WTC11 (cell line): ENCODE measurements around the gene TLR5. TPM values are rescaled to one million over a fixed set of nuclear protein-coding genes. Genes with fewer than 3 reads are reported as not detected.

Source experiments
- ATAC-seq: fragments of 200-7000 bp; cut with Tn5 transposase; 2 replicates; pipeline ENCODE4 v1.10.0; 2021; ENCODE audit warnings: mild to moderate bottlenecking, moderate library complexity
- CTCF ChIA-PET: fragments of 300-600 bp; sonication (Branson Sonifier 250); formaldehyde crosslinking; loops from one replicate; lab custom pipeline; 2021; ENCODE audit warnings: antibody characterized with exemption; lab: Charles Lee
- POLR2A ChIA-PET: fragments of 350-600 bp; sonication (Branson Sonifier 250); formaldehyde crosslinking; loops from one replicate; lab custom pipeline; 2021; ENCODE audit warnings: antibody characterized with exemption; lab: Charles Lee
- DNase-seq: peaks from one replicate; pipeline ENCODE4 v3.0.0; 2021; ENCODE audit warnings: low spot score
- H3K27ac Mint-ChIP-seq: 2 replicates; pipeline ENCODE4 v1.8.0; 2021; ENCODE audit warnings: mixed read lengths
- H3K27me3 Mint-ChIP-seq: 2 replicates; pipeline ENCODE4 v1.8.0; 2021; ENCODE audit warnings: low read depth, mild to moderate bottlenecking, moderate library complexity, mixed read lengths
- H3K36me3 Mint-ChIP-seq: 2 replicates; pipeline ENCODE4 v1.8.0; 2021; ENCODE audit warnings: mixed read lengths
- H3K4me1 Mint-ChIP-seq: 2 replicates; pipeline ENCODE4 v1.8.0; 2022; ENCODE audit warnings: mixed read lengths
- H3K4me3 Mint-ChIP-seq: 2 replicates; pipeline ENCODE4 v1.8.0; 2021; ENCODE audit warnings: mild to moderate bottlenecking, moderate library complexity, mixed read lengths
- H3K9me3 Mint-ChIP-seq: 2 replicates; pipeline ENCODE4 v1.8.0; 2021; ENCODE audit warnings: mixed read lengths
- ATF1 ChIP-seq: sonication (generic); formaldehyde crosslinking; IDR thresholded peaks from 2 replicates; pipeline ENCODE4 v1.8.1; 2023; ENCODE audit warnings: mild to moderate bottlenecking, moderate library complexity, missing genetic modification reagents
- ESRRA ChIP-seq: sonication (generic); formaldehyde crosslinking; IDR thresholded peaks from 2 replicates; pipeline ENCODE4 v1.8.1; 2022; ENCODE audit warnings: mild to moderate bottlenecking, missing genetic modification reagents, borderline replicate concordance
- GRHL2 ChIP-seq: fragments of 250-450 bp; sonication (Bioruptor Pico); IDR thresholded peaks from 2 replicates; pipeline ENCODE4 v1.8.0; 2022; ENCODE audit warnings: mild to moderate bottlenecking, moderate library complexity; ENCODE audit not compliant: insufficient replicate concordance, severe bottlenecking
- JUN ChIP-seq: sonication (generic); formaldehyde crosslinking; IDR thresholded peaks from 2 replicates; pipeline ENCODE4 v1.8.0; 2023; ENCODE audit warnings: mild to moderate bottlenecking, missing genetic modification reagents
- MYBL2 ChIP-seq: sonication (generic); formaldehyde crosslinking; IDR thresholded peaks from 2 replicates; pipeline ENCODE4 v1.8.1; 2023; ENCODE audit warnings: mild to moderate bottlenecking, moderate library complexity, missing genetic modification reagents
- NFYB ChIP-seq: sonication (generic); formaldehyde crosslinking; conservative IDR thresholded peaks from 2 replicates; pipeline ENCODE4 v1.8.0; 2022; ENCODE audit warnings: low read depth, missing genetic modification reagents
- SOX15 ChIP-seq: fragments of 250-450 bp; sonication (Bioruptor Pico); IDR thresholded peaks from 2 replicates; pipeline ENCODE4 v1.9.0; 2021; ENCODE audit warnings: mild to moderate bottlenecking
- TEAD4 ChIP-seq: sonication (generic); formaldehyde crosslinking; IDR thresholded peaks from 2 replicates; pipeline ENCODE4 v1.8.0; 2022; ENCODE audit warnings: mild to moderate bottlenecking, missing genetic modification reagents
- ZNF219 ChIP-seq: sonication (generic); formaldehyde crosslinking; IDR thresholded peaks from 2 replicates; pipeline ENCODE4 v1.8.0; 2023; ENCODE audit warnings: missing genetic modification reagents, mild to moderate bottlenecking, borderline replicate concordance
- total RNA-seq: library from RNA; stranded (reverse); gene quantifications from 3 replicates; pipeline ENCODE4 v1.2.3, GENCODE V29; 2021
- TF ChIP-seq, protein P1 (sequence below): sonication (generic); formaldehyde crosslinking; IDR thresholded peaks from 2 replicates; pipeline ENCODE4 v1.8.1; 2023; ENCODE audit warnings: mild to moderate bottlenecking, missing genetic modification reagents, borderline replicate concordance
- TF ChIP-seq, protein P2 (sequence below): sonication (generic); formaldehyde crosslinking; IDR thresholded peaks from 2 replicates; pipeline ENCODE4 v1.8.0; 2022; ENCODE audit warnings: mild to moderate bottlenecking, missing genetic modification reagents
- TF ChIP-seq, protein P3 (sequence below): sonication (generic); formaldehyde crosslinking; IDR thresholded peaks from 2 replicates; pipeline ENCODE4 v1.8.1; 2022; ENCODE audit warnings: mild to moderate bottlenecking, moderate library complexity, missing genetic modification reagents
- TF ChIP-seq, protein P4 (sequence below): sonication (generic); formaldehyde crosslinking; conservative IDR thresholded peaks from 2 replicates; pipeline ENCODE4 v1.8.1; 2022; ENCODE audit warnings: mild to moderate bottlenecking, missing genetic modification reagents
- TF ChIP-seq, protein P5 (sequence below): sonication (generic); formaldehyde crosslinking; IDR thresholded peaks from 2 replicates; pipeline ENCODE4 v1.8.0; 2022; ENCODE audit warnings: missing genetic modification reagents
- TF ChIP-seq, protein P6 (sequence below): sonication (generic); formaldehyde crosslinking; IDR thresholded peaks from 2 replicates; pipeline ENCODE4 v1.8.0; 2023; ENCODE audit warnings: missing genetic modification reagents, mild to moderate bottlenecking, borderline replicate concordance
- TF ChIP-seq, protein P7 (sequence below): sonication (generic); formaldehyde crosslinking; IDR thresholded peaks from 2 replicates; pipeline ENCODE4 v1.8.1; 2022; ENCODE audit warnings: low read depth, mild to moderate bottlenecking, moderate library complexity, missing genetic modification reagents, borderline replicate concordance
- TF ChIP-seq, protein P8 (sequence below): sonication (generic); formaldehyde crosslinking; IDR thresholded peaks from 2 replicates; pipeline ENCODE4 v1.8.1; 2022; ENCODE audit warnings: low read depth, missing genetic modification reagents, borderline replicate concordance

TLR5 gene
- total RNA-seq, 1 experiment from 2014 or later = 0.46 TPM

DNA sequence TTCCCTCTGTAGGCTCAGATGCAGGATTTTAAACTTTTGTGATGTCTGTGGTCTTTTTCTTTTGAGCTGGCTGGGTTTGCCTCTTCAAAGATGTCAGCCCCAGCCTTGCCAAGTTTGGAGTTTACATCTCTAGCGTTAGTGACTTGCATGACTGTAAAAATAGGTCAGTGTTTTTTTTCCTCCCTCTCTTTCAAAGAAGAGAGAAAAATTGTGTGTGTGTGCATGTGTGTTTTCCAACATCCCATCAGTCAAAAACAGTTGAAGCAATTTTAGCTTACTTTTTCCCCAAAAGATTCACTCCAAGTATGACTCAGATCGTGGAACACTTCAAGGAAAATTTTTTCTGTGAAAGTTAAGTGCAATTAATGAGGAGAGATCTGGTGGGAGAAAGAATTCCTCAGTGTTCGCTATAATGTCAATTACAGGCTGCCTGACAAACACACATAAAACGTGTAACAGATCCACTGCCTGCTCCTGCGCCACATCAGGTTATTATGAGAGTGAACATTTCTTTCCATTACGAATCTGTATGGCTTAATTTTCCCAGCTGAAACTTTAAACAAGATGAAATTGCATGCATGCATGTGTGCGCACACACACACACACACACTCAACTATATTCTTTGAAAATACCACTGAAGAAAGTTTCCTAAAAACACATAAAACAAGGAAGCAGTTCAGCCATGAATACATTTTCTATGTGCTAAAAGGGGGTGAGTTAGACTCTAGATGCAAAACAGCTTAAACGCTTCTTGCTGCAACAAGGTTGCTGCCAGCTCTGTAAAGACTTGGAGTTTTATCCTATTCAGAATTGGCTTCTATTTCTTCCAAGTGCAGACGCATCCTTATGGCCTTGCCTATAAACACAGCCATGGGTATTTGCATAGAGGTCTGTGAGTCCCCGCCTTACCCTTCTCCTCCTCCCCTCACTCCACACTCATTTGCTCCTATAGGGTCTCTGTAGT, 55.5 kb downstream of the TLR5 start (continued):
- TF ChIP-seq JUN (CRISPR knock-in tag) = no peak
- TF ChIP-seq, protein P1, sequence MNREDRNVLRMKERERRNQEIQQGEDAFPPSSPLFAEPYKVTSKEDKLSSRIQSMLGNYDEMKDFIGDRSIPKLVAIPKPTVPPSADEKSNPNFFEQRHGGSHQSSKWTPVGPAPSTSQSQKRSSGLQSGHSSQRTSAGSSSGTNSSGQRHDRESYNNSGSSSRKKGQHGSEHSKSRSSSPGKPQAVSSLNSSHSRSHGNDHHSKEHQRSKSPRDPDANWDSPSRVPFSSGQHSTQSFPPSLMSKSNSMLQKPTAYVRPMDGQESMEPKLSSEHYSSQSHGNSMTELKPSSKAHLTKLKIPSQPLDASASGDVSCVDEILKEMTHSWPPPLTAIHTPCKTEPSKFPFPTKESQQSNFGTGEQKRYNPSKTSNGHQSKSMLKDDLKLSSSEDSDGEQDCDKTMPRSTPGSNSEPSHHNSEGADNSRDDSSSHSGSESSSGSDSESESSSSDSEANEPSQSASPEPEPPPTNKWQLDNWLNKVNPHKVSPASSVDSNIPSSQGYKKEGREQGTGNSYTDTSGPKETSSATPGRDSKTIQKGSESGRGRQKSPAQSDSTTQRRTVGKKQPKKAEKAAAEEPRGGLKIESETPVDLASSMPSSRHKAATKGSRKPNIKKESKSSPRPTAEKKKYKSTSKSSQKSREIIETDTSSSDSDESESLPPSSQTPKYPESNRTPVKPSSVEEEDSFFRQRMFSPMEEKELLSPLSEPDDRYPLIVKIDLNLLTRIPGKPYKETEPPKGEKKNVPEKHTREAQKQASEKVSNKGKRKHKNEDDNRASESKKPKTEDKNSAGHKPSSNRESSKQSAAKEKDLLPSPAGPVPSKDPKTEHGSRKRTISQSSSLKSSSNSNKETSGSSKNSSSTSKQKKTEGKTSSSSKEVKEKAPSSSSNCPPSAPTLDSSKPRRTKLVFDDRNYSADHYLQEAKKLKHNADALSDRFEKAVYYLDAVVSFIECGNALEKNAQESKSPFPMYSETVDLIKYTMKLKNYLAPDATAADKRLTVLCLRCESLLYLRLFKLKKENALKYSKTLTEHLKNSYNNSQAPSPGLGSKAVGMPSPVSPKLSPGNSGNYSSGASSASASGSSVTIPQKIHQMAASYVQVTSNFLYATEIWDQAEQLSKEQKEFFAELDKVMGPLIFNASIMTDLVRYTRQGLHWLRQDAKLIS (CRISPR knock-in tag) = no peak
- TF ChIP-seq, protein P2, sequence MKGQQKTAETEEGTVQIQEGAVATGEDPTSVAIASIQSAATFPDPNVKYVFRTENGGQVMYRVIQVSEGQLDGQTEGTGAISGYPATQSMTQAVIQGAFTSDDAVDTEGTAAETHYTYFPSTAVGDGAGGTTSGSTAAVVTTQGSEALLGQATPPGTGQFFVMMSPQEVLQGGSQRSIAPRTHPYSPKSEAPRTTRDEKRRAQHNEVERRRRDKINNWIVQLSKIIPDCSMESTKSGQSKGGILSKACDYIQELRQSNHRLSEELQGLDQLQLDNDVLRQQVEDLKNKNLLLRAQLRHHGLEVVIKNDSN (CRISPR knock-in tag) = no peak

DNA sequence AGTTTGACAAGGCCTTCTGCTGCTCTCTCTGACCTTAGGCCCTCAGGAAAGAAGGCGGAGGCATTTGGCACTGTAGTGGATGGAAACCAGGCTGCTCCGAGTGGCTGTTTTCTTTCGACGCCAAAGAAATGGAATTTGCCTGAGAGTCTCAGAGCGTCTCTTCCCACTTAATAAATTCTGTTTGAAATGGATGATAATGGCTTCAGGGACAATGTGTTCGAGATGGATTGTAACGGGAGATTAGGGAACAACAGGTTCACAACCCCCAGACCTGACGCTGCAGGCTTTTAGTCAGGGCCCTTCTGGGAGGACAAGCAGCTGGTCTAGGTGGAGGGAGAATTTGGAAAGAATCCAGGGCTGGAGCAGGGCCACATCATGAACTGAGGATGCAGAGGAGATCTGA, 58.6 kb downstream of the TLR5 start:
- CTCF ChIA-PET = interaction anchor here (1.2 kb wide), 1 partner anchor 289 kb away, joined by 3 read pairs; no protein-coding TSS in a partner anchor
- Mint-ChIP-seq H3K27me3 (peaks cover 73% of the 10 kb centered on the region), H3K9me3 (no peaks in the 10 kb centered on the region), H3K36me3 (no peaks in the 10 kb centered on the region), H3K27ac (no peak overlapping the region), H3K4me1 (peaks cover 27% of the 10 kb centered on the region), H3K4me3 (no peak overlapping the region)
- POLR2A ChIA-PET = no interaction called here
- DNase-seq = no peak
- no peak for ATAC-seq
- TF ChIP-seq ZNF219 (CRISPR knock-in tag) = no peak
- TF ChIP-seq, protein P3, sequence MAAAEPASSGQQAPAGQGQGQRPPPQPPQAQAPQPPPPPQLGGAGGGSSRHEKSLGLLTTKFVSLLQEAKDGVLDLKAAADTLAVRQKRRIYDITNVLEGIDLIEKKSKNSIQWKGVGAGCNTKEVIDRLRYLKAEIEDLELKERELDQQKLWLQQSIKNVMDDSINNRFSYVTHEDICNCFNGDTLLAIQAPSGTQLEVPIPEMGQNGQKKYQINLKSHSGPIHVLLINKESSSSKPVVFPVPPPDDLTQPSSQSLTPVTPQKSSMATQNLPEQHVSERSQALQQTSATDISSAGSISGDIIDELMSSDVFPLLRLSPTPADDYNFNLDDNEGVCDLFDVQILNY = no peak
- TF ChIP-seq, protein P4, sequence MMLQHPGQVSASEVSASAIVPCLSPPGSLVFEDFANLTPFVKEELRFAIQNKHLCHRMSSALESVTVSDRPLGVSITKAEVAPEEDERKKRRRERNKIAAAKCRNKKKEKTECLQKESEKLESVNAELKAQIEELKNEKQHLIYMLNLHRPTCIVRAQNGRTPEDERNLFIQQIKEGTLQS (CRISPR knock-in tag) = no peak
- TF ChIP-seq MYBL2 (CRISPR knock-in tag) = no peak
- TF ChIP-seq GRHL2 = no peak
- TF ChIP-seq TEAD4 (CRISPR knock-in tag) = no peak
- TF ChIP-seq ATF1 (CRISPR knock-in tag) = no peak
- TF ChIP-seq, protein P5, sequence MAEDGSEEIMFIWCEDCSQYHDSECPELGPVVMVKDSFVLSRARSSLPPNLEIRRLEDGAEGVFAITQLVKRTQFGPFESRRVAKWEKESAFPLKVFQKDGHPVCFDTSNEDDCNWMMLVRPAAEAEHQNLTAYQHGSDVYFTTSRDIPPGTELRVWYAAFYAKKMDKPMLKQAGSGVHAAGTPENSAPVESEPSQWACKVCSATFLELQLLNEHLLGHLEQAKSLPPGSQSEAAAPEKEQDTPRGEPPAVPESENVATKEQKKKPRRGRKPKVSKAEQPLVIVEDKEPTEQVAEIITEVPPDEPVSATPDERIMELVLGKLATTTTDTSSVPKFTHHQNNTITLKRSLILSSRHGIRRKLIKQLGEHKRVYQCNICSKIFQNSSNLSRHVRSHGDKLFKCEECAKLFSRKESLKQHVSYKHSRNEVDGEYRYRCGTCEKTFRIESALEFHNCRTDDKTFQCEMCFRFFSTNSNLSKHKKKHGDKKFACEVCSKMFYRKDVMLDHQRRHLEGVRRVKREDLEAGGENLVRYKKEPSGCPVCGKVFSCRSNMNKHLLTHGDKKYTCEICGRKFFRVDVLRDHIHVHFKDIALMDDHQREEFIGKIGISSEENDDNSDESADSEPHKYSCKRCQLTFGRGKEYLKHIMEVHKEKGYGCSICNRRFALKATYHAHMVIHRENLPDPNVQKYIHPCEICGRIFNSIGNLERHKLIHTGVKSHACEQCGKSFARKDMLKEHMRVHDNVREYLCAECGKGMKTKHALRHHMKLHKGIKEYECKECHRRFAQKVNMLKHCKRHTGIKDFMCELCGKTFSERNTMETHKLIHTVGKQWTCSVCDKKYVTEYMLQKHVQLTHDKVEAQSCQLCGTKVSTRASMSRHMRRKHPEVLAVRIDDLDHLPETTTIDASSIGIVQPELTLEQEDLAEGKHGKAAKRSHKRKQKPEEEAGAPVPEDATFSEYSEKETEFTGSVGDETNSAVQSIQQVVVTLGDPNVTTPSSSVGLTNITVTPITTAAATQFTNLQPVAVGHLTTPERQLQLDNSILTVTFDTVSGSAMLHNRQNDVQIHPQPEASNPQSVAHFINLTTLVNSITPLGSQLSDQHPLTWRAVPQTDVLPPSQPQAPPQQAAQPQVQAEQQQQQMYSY (CRISPR knock-in tag) = no peak
- TF ChIP-seq SOX15 (CRISPR knock-in tag) = no peak
- TF ChIP-seq, protein P6, sequence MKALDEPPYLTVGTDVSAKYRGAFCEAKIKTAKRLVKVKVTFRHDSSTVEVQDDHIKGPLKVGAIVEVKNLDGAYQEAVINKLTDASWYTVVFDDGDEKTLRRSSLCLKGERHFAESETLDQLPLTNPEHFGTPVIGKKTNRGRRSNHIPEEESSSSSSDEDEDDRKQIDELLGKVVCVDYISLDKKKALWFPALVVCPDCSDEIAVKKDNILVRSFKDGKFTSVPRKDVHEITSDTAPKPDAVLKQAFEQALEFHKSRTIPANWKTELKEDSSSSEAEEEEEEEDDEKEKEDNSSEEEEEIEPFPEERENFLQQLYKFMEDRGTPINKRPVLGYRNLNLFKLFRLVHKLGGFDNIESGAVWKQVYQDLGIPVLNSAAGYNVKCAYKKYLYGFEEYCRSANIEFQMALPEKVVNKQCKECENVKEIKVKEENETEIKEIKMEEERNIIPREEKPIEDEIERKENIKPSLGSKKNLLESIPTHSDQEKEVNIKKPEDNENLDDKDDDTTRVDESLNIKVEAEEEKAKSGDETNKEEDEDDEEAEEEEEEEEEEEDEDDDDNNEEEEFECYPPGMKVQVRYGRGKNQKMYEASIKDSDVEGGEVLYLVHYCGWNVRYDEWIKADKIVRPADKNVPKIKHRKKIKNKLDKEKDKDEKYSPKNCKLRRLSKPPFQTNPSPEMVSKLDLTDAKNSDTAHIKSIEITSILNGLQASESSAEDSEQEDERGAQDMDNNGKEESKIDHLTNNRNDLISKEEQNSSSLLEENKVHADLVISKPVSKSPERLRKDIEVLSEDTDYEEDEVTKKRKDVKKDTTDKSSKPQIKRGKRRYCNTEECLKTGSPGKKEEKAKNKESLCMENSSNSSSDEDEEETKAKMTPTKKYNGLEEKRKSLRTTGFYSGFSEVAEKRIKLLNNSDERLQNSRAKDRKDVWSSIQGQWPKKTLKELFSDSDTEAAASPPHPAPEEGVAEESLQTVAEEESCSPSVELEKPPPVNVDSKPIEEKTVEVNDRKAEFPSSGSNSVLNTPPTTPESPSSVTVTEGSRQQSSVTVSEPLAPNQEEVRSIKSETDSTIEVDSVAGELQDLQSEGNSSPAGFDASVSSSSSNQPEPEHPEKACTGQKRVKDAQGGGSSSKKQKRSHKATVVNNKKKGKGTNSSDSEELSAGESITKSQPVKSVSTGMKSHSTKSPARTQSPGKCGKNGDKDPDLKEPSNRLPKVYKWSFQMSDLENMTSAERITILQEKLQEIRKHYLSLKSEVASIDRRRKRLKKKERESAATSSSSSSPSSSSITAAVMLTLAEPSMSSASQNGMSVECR (CRISPR knock-in tag) = no peak
- TF ChIP-seq, protein P7, sequence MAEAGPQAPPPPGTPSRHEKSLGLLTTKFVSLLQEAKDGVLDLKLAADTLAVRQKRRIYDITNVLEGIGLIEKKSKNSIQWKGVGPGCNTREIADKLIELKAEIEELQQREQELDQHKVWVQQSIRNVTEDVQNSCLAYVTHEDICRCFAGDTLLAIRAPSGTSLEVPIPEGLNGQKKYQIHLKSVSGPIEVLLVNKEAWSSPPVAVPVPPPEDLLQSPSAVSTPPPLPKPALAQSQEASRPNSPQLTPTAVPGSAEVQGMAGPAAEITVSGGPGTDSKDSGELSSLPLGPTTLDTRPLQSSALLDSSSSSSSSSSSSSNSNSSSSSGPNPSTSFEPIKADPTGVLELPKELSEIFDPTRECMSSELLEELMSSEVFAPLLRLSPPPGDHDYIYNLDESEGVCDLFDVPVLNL = no peak
- no peak for TF ChIP-seq NFYB (CRISPR knock-in tag)
- TF ChIP-seq ESRRA (CRISPR knock-in tag) = no peak
- TF ChIP-seq, protein P8, sequence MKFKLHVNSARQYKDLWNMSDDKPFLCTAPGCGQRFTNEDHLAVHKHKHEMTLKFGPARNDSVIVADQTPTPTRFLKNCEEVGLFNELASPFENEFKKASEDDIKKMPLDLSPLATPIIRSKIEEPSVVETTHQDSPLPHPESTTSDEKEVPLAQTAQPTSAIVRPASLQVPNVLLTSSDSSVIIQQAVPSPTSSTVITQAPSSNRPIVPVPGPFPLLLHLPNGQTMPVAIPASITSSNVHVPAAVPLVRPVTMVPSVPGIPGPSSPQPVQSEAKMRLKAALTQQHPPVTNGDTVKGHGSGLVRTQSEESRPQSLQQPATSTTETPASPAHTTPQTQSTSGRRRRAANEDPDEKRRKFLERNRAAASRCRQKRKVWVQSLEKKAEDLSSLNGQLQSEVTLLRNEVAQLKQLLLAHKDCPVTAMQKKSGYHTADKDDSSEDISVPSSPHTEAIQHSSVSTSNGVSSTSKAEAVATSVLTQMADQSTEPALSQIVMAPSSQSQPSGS (CRISPR knock-in tag) = no peak
